ENCODE results near the gene PCDHGC3.

The PCDHGC3 gene

DNA sequence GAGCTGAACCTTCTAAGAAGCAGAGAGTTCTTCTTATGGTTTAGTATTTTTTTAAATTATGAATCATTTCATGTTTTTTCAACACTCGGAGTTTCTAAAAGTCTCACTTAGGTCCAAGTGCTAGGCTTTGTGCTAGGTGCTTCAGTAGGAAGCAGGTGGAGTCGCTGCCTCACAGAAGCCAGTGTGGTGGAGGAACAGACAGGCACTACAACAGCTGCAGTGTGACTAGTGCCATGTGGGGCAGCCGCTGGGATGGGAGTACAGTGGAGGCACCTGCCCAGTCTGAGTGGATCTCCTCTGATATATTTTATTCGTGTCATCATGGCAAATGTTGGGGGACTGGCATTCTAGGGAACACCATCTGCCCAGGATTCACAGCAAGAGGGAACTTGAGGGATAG lies 28.4 kb downstream of the PCDHGC3 start:
- Histone ChIP-seq H3K27ac (no peak overlapping the region), H3K4me3 (no peak overlapping the region)

DNA sequence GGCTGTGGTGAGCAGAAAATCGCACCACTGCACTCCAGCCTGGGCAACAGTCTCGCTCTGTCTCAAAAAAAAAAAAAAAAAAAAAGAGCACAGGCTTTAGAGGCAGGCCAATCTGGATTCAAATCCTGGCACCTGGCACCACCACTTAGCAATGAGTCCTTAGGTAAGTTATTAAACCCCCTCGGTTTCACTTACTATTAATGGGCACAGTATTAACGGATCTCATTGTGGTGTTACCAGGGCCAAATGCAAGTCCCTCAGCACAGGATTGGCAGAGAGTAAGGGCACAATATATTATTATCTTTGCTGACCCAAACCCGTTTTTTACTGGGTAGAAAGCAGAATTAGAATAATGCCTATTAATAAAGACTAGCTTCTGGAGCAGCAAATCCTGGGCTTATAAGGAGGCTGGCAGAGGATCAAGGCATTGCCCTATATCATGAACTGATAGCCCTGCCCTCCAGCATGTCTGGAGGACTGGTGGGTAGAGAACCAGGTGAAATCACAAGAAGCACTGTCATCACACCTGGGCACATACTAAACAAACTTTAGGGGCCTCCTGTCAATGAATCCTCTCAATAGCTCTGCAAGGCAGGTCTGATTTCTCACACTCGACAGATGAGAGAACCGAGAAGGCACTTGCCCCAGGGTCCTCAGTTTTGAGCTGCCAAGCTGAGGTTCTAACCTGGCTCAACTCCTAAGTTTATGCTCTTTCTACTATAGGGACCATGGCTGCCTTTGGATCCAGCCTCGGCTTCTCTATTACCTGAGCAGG lies 30.8 kb downstream of the PCDHGC3 start:
- H3K4me3 ChIP-seq = no peak overlapping the region

DNA sequence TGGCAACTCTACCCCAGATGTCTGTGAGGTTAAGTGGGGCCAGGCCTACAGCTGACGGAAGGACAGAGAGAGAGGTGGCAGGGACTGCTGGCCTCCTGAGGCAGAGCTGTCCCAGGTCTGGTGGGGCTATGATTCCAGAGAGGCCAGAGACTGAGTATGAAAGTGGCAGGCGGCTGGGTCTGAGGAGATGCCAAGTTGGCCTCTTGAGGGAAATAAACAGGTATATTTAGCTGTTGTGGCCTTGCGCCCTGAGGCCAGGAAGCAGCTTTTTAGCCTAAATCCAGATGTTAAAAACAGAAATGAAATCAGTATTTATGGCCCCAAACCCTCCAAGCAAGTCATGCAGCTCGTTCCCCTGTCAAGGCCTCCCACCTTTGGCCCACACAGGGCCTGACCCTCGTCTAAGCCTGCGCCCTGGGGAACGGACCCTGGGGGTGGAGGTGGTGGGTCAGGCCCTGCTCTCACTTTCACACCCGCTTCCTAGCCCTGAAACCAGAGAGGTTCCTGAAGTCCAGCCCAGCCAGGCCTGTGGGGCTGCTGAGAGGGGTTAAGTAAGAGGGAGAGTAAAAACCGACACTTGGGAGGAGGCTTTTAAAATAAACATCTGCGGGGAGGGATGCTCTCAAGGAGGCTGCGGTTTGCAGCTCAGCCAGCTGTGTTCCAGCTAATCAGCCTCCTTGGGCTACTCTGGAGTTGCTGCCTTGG lies 31.8 kb downstream of the PCDHGC3 start:
- H3K4me3 ChIP-seq = no peak overlapping the region
- peak overlapping the region in 20 of 21 experiments; percentile 15 to 88 (median 78) for H3K27ac ChIP-seq

More for the DNA sequence above, 30.8 kb downstream of the PCDHGC3 start:
- peak overlapping the region in 11 of 21 experiments; percentile 9 to 87 (median 77) for H3K27ac ChIP-seq

DNA sequence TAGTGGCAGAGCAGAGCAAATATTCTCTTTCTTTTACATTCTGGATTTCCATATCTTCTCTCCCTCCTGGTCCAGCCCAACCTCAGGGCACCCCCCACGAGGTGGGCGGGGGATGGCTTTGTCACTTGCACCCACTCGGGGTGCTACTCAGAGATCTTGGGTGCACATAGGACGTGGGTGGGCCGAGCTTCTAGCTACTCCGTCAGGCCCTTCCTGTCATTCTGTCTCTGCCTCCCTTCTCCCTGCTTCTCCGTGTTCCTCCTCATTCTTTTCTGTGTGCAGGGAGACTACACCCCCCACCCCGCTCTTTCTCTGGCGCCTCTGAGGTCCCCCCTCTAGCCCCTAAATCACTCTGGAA lies 32.7 kb downstream of the PCDHGC3 start:
- Histone ChIP-seq H3K4me3 (peak overlapping the region in 3 of 7 experiments; percentile 6 to 12 (median 7)), H3K27ac (peak overlapping the region; percentile 28 to 88 (median 77))

DNA sequence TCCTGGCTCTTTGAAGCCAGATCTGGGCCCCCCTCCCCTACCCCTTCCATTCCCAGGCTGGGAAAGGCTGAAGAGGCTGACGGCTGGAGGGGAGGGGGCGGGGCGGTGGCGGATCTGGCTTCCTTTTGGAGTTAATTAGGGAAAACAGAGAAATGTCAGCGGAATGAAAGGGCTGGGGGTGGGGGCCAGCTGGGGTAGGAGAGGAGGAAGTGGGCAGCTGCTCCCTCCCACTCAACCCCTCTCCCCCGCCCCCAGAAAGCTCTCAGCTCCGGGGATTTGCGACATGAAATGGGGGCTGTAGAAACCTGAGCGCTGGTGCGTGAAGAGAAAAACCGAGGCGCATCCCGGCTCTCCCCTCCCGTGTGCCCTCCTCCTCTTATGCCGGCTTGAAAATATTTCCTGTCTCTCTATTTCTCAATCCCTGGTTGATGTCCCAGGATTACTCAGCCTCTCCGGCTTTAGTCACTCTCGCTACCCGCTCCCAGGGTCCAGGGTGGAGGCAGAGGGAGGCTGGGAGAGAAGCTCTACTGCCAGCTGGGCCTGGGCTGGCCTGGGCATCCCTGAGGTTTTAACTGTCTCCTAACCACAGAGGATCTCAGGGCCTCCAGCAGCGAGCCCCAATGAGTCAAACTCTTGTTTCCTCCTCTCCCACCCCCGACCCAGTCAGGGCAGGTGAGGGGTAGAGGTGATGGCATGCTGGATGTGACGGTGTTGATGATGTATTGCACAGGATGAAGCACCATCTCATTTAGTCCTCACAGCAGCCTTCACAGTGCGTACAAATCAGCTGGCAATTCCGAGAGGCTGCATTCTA lies 33.2 kb downstream of the PCDHGC3 start:
- peak overlapping the region; percentile 28 to 88 (median 77) for H3K27ac ChIP-seq
- peak overlapping the region in 3 of 7 experiments; percentile 6 to 12 (median 7) for H3K4me3 ChIP-seq

DNA sequence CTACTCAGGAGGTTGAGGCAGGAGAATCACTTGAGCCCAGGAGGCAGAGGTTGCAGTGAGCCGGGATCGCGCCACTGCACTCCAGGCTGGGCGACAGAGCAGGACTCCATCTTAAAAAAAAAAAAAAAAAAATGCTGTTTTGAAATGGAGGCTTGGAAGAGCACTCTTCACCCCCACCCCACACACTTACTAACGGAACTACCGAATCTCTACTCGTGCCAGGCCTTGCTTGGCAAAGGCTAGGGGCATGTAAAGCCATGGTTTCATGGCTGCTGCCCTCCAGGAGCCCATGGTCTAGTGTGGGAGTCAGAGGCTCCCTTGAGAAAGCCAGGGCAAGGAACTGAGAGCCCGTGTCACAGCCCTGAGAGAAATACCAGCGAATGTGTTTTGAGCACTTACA lies 34.4 kb downstream of the PCDHGC3 start:
- peak overlapping the region in 8 of 21 experiments; percentile 17 to 87 (median 79) for H3K27ac ChIP-seq
- H3K4me3 ChIP-seq = no peak overlapping the region

- Histone ChIP-seq H3K27ac (peak overlapping the region in 3 of 21 experiments; percentile 19 to 85 (median 23)), H3K4me3 (no peak overlapping the region)
Observed at GRCh38 chr5:141510850-141511601, 35.3 kb downstream of the PCDHGC3 start.

- H3K27ac ChIP-seq = peak overlapping the region in 17 of 21 experiments; percentile 84 to 93 (median 89)
- H3K4me3 ChIP-seq = no peak overlapping the region
Observed at GRCh38 chr5:141511771-141512325, 36.1 kb downstream of the PCDHGC3 start.

DNA sequence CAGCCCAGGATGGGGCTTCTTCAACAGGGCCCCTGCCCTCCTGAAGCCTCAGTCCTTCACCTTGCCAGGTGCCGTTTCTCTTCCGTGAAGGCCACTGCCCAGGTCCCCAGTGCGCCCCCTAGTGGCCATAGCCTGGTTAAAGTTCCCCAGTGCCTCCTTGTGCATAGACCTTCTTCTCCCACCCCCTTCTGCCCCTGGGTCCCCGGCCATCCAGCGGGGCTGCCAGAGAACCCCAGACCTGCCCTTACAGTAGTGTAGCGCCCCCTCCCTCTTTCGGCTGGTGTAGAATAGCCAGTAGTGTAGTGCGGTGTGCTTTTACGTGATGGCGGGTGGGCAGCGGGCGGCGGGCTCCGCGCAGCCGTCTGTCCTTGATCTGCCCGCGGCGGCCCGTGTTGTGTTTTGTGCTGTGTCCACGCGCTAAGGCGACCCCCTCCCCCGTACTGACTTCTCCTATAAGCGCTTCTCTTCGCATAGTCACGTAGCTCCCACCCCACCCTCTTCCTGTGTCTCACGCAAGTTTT lies 36.7 kb downstream of the PCDHGC3 start:
- H3K4me3 ChIP-seq = peak overlapping the region; percentile 32 to 53 (median 44)
- H3K27ac ChIP-seq = peak overlapping the region; percentile 61 to 93 (median 88)

- Histone ChIP-seq H3K27ac (peak overlapping the region; percentile 73 to 93 (median 88)), H3K4me3 (peak overlapping the region; percentile 32 to 53 (median 44))
Observed at GRCh38 chr5:141512911-141513626, 37.3 kb downstream of the PCDHGC3 start.

DNA sequence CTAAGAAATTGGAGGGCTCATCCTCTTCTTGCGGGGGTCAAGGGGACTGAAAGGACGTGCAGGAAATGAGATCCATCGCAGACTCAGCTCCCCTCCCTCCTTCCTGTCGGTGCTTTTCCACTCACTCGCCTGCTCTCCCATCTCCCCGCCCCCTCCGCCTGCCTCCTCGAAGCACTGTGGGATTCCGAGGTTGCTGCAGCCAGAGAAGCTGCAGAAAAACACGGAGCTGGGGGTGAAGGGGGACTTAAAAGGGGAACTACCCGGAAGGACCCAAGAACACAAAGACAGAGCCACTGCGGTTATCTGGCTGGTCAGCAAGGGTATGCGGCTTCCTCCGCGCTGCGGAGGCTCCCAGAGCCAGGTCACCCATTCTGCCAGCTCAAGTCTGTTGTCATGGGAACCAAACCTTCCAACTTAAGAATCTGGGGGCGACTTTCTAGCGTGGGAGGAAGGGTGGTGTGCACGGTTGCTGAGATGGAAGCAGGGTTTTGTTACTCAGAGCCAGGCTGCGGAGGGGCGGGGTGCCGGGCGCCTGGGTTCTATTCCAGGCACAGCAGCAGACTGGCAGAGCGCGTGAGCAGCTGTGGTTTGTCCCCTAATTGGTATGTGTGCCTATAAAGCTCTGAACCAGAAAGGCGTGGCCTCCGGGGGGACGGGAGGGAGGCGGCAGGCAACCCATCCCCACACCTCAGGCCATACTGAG lies 38.0 kb downstream of the PCDHGC3 start:
- Histone ChIP-seq H3K27ac (peak overlapping the region in 20 of 21 experiments; percentile 75 to 93 (median 88)), H3K4me3 (peak overlapping the region; percentile 32 to 53 (median 44))

GRCh38 chr5:141514330-141515133 lies 38.8 kb downstream of the PCDHGC3 start:
- H3K27ac ChIP-seq = peak overlapping the region in 20 of 21 experiments; percentile 75 to 93 (median 88)
- H3K4me3 ChIP-seq = peak overlapping the region in 1 of 7 experiments; percentile 53

GRCh38 chr5:141515141-141515540 lies 39.4 kb downstream of the PCDHGC3 start:
- Histone ChIP-seq H3K4me3 (no peak overlapping the region), H3K27ac (peak overlapping the region in 17 of 21 experiments; percentile 84 to 93 (median 89))

- peak overlapping the region in 17 of 21 experiments; percentile 12 to 93 (median 87) for H3K27ac ChIP-seq
Observed at GRCh38 chr5:141515946-141516671, 40.3 kb downstream of the PCDHGC3 start.

GRCh38 chr5:141516672-141517025 lies 40.9 kb downstream of the PCDHGC3 start:
- Histone ChIP-seq H3K27ac (peak overlapping the region in 17 of 21 experiments; percentile 12 to 93 (median 87)), H3K4me3 (no peak overlapping the region)

More at GRCh38 chr5:141515946-141516671, 40.3 kb downstream of the PCDHGC3 start:
- no peak overlapping the region for H3K4me3 ChIP-seq

DNA sequence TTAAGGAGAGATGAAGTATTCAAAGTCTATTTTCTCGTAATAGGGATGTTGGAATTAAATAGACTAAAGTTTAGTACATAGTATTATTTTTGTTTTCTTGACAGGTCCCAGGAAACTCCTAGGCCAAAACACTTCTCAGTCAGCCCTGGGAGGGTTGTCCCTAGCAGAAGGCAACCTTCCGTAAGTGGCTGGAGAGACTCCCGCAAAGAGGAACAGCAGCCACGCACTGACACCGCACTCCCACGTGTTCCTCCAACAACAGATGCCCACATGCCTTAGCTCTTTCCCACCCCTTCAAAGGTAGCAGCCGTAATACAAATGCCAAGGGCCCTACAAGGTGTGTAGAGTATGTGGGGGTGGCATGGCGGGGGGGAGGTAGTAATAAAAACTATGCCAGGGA lies 41.5 kb downstream of the PCDHGC3 start:
- Histone ChIP-seq H3K4me3 (no peak overlapping the region), H3K27ac (peak overlapping the region in 9 of 21 experiments; percentile 14 to 93 (median 52))
